Naive thymus-derived CD4-positive, alpha-beta T cell (primary cell): Measurements from ENCODE around the gene VCAN. TPM values are rescaled to one million over a fixed set of nuclear protein-coding genes. Genes with fewer than 3 reads are reported as not detected.

ENCODE experiments used
- ATAC-seq: fragments of 150-1000 bp; cut with Tn5 transposase; 2 replicates; pipeline ENCODE4 v1.10.0; 2021; ENCODE audit warnings: mild to moderate bottlenecking, moderate library complexity
- CTCF ChIA-PET: fragments of 350-600 bp; sonication (Branson Sonifier 250); formaldehyde crosslinking; loops from one replicate; lab custom pipeline; 2021; ENCODE audit warnings: antibody characterized with exemption; lab: Charles Lee
- POLR2A ChIA-PET: fragments of 350-600 bp; sonication (Branson Sonifier 250); formaldehyde crosslinking; loops from one replicate; lab custom pipeline; 2021; ENCODE audit warnings: antibody characterized with exemption, inconsistent platforms; lab: Charles Lee
- DNase-seq, 9 donors: peaks; one replicate each; pipeline versions ENCODE4 v3.0.0 to v3.0.0-alpha.2; 2020 to 2022; ENCODE audit warnings: mixed read lengths in 1 of 9
- H3K27ac ChIP-seq: one replicate; pipeline ENCODE4 v1.7.0; 2013; ENCODE audit warnings: mild to moderate bottlenecking, low read depth, low read length, moderate library complexity
- H3K27me3 ChIP-seq, 2 donors: one replicate each; pipeline ENCODE4 v1.7.0; 2013; ENCODE audit warnings: low read length in 2 of 2, mild to moderate bottlenecking in 2 of 2, moderate library complexity in 2 of 2; ENCODE audit not compliant: control insufficient read depth in 2 of 2, insufficient read depth in 2 of 2
- H3K36me3 ChIP-seq, 3 experiments: 1 replicate in 2 of 3; 2 replicates in 1 of 3; pipeline ENCODE4 v1.7.0; 2013; ENCODE audit warnings: low read length in 3 of 3, mild to moderate bottlenecking in 3 of 3, moderate library complexity in 1 of 3; ENCODE audit not compliant: insufficient read depth in 3 of 3, control insufficient read depth in 2 of 3
- H3K4me1 ChIP-seq, 2 donors: one replicate each; pipeline ENCODE4 v1.7.0; 2013; ENCODE audit warnings: low read length in 2 of 2, mild to moderate bottlenecking in 2 of 2, moderate library complexity in 1 of 2; ENCODE audit not compliant: control insufficient read depth in 2 of 2, insufficient read depth in 2 of 2
- H3K4me3 ChIP-seq: 2 replicates; pipeline ENCODE4 v1.7.0; 2013; ENCODE audit warnings: mild to moderate bottlenecking, low read length
- H3K9me3 ChIP-seq, 3 experiments: 1 replicate in 2 of 3; 2 replicates in 1 of 3; pipeline ENCODE4 v1.7.0; 2013; ENCODE audit warnings: low read length in 3 of 3; ENCODE audit not compliant: control insufficient read depth in 2 of 3
- H3K27ac Mint-ChIP-seq, 9 donors: one replicate each; pipeline ENCODE4 v1.8.0; 2020 to 2022; ENCODE audit warnings: mixed read lengths in 9 of 9, mild to moderate bottlenecking in 8 of 9, moderate library complexity in 5 of 9, inconsistent platforms in 2 of 9
- H3K27me3 Mint-ChIP-seq, 5 donors: one replicate each; pipeline ENCODE4 v1.8.0; 2021 to 2022; ENCODE audit warnings: mixed read lengths in 5 of 5, mild to moderate bottlenecking in 1 of 5
- H3K36me3 Mint-ChIP-seq, 5 donors: one replicate each; pipeline ENCODE4 v1.8.0; 2020 to 2022; ENCODE audit warnings: mixed read lengths in 5 of 5, mild to moderate bottlenecking in 3 of 5, inconsistent platforms in 1 of 5
- H3K4me1 Mint-ChIP-seq, 7 donors: one replicate each; pipeline ENCODE4 v1.8.0; 2020 to 2022; ENCODE audit warnings: mixed read lengths in 7 of 7, mild to moderate bottlenecking in 3 of 7, inconsistent platforms in 1 of 7
- H3K4me3 Mint-ChIP-seq, 10 donors: one replicate each; pipeline ENCODE4 v1.8.0; 2020 to 2022; ENCODE audit warnings: mild to moderate bottlenecking in 10 of 10, mixed read lengths in 10 of 10, moderate library complexity in 6 of 10, inconsistent platforms in 2 of 10
- H3K9me3 Mint-ChIP-seq, 11 donors: one replicate each; pipeline ENCODE4 v1.8.0; 2020 to 2022; ENCODE audit warnings: mixed read lengths in 11 of 11, mild to moderate bottlenecking in 4 of 11, inconsistent platforms in 1 of 11, moderate library complexity in 1 of 11
- intact Hi-C, 2 donors: fragments of 100-400 bp; cut with micrococcal nuclease; formaldehyde crosslinking; loops; one replicate each; pipeline ENCODE4 v1.15.1; 2023
- polyA plus RNA-seq, 2 donors: library from polyadenylated mRNA; unstranded; fragments of 300-500 nt; fragmentation: Illumina TruSeq; gene quantifications; one replicate each; pipeline ENCODE4 v1.2.3, GENCODE V29; 2021
- total RNA-seq, 6 experiments: library from RNA in 5 of 6; stranded (reverse) in 5 of 6; gene quantifications; 1 replicate in 5 of 6; 2 replicates in 1 of 6; pipeline ENCODE4 v1.2.3 and lab custom pipeline; 2021 to 2026

VCAN gene
- total and polyA plus RNA-seq, 7 experiments from 2014 or later, result 0.28 to 563 (median 1.1) TPM

DNA sequence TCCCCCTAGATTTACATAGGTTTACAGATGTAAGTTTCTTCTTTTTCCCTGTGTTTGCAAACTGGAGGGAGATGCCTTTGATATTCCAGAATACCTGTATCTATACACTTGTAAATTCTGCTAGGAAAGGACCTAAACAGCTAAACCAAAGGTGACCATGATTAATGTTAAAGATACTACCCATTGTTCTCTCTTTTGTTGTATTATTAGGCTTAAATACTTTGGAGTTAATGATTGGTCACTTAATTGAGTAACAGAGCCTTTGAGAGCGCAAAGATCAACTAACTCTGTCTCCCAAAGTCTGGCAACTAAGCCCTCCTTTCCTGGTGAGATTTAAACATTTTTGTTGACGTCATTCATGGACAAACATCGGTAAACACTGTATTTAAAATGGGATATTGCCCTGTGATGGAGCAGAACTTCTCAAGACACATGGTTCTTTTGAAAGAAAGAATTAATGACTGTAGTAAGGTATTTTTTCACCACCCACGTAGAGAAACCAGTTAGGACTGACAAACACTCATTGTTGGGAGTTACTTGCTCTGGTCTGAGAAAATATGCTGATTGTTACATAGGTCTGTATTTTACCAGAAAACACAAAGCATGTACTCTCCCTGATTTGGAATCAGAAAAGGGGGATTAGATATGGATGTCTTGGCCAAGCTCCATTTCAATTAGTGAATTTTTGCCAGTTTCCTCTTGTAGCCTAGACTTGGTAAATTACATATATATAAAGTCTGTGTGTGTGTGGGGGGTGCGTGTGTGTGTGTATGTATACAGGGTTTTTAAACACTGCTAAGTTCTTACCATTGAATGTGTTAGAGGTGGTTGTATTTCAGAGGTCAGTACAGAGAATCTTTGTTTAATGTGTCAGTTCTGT lies 4.6 kb downstream of the VCAN start:
- Mint-ChIP-seq H3K4me3 (no peak overlapping the region), H3K27me3 (peaks cover 64 to 78% (median 74%) of the 10 kb centered on the region in 5 donors), H3K36me3 (peaks cover 0 to 4% (median 0%) of the 10 kb centered on the region in 5 donors), H3K4me1 (peaks cover 17 to 38% (median 35%) of the 10 kb centered on the region in 7 donors), H3K9me3 (peaks cover 0 to 5% (median 0%) of the 10 kb centered on the region in 11 donors), H3K27ac (no peak overlapping the region)
- Histone ChIP-seq H3K27me3 (peaks cover 0 to 20% of the 10 kb centered on the region in 2 donors), H3K4me3 (no peak overlapping the region), H3K9me3 (no peaks in the 10 kb centered on the region), H3K4me1 (peaks cover 4 to 23% of the 10 kb centered on the region in 2 donors), H3K36me3 (no peaks in the 10 kb centered on the region), H3K27ac (no peak overlapping the region)
- CTCF ChIA-PET, result no interaction called here
- ATAC-seq, result no peak
- DNase-seq, result no peak
- intact Hi-C loops, result no loop called here
- POLR2A ChIA-PET, result no interaction called here

DNA sequence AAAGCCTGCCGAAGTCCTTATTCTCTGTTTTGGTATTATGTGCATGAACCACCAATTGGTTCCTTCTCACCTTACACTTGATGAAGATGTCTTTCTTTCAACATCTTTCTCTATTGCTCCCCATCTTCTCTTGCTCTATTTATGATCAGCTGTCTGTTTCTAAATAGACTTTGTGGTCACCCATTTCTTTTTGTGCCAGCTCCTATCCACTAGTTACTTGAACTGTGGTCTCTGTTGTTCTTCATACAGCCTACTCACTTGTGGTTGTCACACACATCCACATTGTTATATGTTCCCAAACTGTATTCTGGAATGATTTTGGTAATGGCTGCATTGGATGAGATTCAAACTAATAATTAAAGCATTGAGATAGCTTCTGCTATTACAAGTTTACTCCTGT lies 11.4 kb downstream of the VCAN start:
- ATAC-seq, result no peak
- intact Hi-C loops, result no loop called here
- Histone ChIP-seq H3K27me3 (peaks cover 0 to 5% of the 10 kb centered on the region in 2 donors), H3K9me3 (no peaks in the 10 kb centered on the region), H3K4me3 (no peak overlapping the region), H3K27ac (no peak overlapping the region), H3K36me3 (no peaks in the 10 kb centered on the region), H3K4me1 (no peaks in the 10 kb centered on the region)
- Mint-ChIP-seq H3K4me3 (no peak overlapping the region), H3K4me1 (peaks cover 0 to 2% (median 0%) of the 10 kb centered on the region in 7 donors), H3K27ac (no peak overlapping the region), H3K36me3 (peaks cover 0 to 5% (median 0%) of the 10 kb centered on the region in 5 donors), H3K9me3 (peaks cover 0 to 11% (median 0%) of the 10 kb centered on the region in 11 donors), H3K27me3 (peaks cover 21 to 58% (median 41%) of the 10 kb centered on the region in 5 donors)
- POLR2A ChIA-PET, result no interaction called here
- CTCF ChIA-PET, result no interaction called here
- no peak for DNase-seq

DNA sequence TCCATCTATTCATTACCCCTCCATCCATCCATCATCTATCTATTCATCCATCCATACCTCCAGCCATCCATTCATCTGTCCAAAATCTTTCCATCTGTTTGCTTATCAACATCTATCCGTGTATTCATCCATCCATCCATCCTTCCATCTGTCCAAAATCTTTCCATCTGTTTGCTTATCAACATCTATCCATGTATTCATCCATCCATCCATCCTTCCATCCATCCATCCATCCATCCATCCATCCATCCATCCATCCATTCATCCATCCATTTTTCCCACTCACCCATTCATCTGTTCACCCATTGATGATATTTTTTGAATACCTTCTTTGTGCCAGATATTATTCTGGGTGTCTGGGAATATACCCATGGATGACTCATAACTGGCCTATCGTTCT lies 12.8 kb downstream of the VCAN start:
- no peak for ATAC-seq
- ChIA-PET CTCF (interaction anchor here (0.6 kb wide), 1 partner anchor 729 kb away, joined by 3 read pairs; no protein-coding TSS in a partner anchor), POLR2A (no interaction called here)
- Histone ChIP-seq H3K27me3 (no peaks in the 10 kb centered on the region), H3K36me3 (no peaks in the 10 kb centered on the region), H3K27ac (no peak overlapping the region), H3K9me3 (no peaks in the 10 kb centered on the region), H3K4me3 (no peak overlapping the region), H3K4me1 (no peaks in the 10 kb centered on the region)
- intact Hi-C loops, result no loop called here
- H3K36me3 Mint-ChIP-seq, result peaks cover 0 to 5% (median 0%) of the 10 kb centered on the region in 5 donors
- H3K4me1 Mint-ChIP-seq, result peaks cover 0 to 2% (median 0%) of the 10 kb centered on the region in 7 donors
- H3K27ac Mint-ChIP-seq, result no peak overlapping the region
- H3K9me3 Mint-ChIP-seq, result peaks cover 0 to 11% (median 0%) of the 10 kb centered on the region in 11 donors
- peaks cover 21 to 49% (median 32%) of the 10 kb centered on the region in 5 donors for H3K27me3 Mint-ChIP-seq
- no peak overlapping the region for H3K4me3 Mint-ChIP-seq
- DNase-seq, result no peak

DNA sequence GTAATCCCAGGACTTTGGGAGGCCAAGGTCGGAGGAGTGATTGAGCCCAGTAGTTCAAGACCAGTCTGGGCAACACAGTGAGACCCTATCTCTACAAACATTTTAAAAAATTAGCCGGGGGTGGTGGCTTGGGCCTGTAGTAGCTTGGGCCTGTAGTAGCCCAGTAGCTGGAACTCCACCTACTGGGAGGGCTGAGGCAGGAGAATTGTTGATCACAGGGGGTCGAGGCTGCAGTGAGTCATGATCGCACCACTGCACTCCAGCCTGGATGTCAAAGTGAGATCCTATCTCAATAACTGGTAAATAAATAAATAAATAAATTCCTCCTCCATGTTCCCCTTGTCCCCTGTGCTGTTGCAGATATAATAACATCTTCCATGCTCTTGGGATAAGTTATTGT lies 14.3 kb downstream of the VCAN start:
- intact Hi-C loops, result no loop called here
- H3K36me3 ChIP-seq, result no peaks in the 10 kb centered on the region
- Mint-ChIP-seq H3K4me3 (no peak overlapping the region), H3K4me1 (peaks cover 0 to 2% (median 0%) of the 10 kb centered on the region in 7 donors), H3K27me3 (peaks cover 9 to 46% (median 24%) of the 10 kb centered on the region in 5 donors), H3K36me3 (peaks cover 0 to 5% (median 0%) of the 10 kb centered on the region in 5 donors), H3K27ac (no peak overlapping the region), H3K9me3 (peaks cover 0 to 11% (median 0%) of the 10 kb centered on the region in 11 donors)
- DNase-seq, result no peak
- ChIA-PET POLR2A (no interaction called here), CTCF (no interaction called here)
- H3K4me3 ChIP-seq, result no peak overlapping the region
- no peaks in the 10 kb centered on the region for H3K27me3 ChIP-seq
- H3K4me1 ChIP-seq, result no peaks in the 10 kb centered on the region
- no peaks in the 10 kb centered on the region for H3K9me3 ChIP-seq
- no peak for ATAC-seq
- H3K27ac ChIP-seq, result no peak overlapping the region

DNA sequence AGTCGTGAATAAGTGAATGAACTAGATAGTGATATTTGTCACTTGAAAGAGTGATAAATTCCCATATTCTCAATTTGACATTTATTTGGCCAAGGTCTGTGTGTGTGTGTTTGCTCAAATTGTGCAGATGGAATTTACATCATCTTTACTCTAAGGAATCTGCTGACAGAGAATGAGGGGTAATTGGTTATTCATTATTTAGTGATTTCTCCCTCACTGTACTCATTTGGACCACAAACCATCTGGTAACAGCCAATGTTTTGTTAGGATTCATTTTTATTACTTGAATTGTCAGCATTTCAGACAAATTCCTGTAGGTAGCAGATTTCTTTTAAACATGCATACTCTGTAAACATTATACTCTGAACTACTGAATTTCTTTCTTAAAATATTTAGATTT lies 15.6 kb downstream of the VCAN start:
- intact Hi-C loops, result no loop called here
- H3K36me3 Mint-ChIP-seq, result peaks cover 0 to 5% (median 0%) of the 10 kb centered on the region in 5 donors
- Histone ChIP-seq H3K27ac (no peak overlapping the region), H3K36me3 (no peaks in the 10 kb centered on the region), H3K4me1 (no peaks in the 10 kb centered on the region), H3K27me3 (no peaks in the 10 kb centered on the region), H3K4me3 (no peak overlapping the region), H3K9me3 (no peaks in the 10 kb centered on the region)
- POLR2A ChIA-PET, result no interaction called here
- CTCF ChIA-PET, result no interaction called here
- ATAC-seq, result no peak
- peaks cover 9 to 49% (median 24%) of the 10 kb centered on the region in 5 donors for H3K27me3 Mint-ChIP-seq
- no peak overlapping the region for H3K27ac Mint-ChIP-seq
- no peak overlapping the region for H3K4me3 Mint-ChIP-seq
- H3K9me3 Mint-ChIP-seq, result peaks cover 0 to 11% (median 0%) of the 10 kb centered on the region in 11 donors
- DNase-seq, result no peak
- H3K4me1 Mint-ChIP-seq, result peaks cover 0 to 2% (median 0%) of the 10 kb centered on the region in 7 donors

DNA sequence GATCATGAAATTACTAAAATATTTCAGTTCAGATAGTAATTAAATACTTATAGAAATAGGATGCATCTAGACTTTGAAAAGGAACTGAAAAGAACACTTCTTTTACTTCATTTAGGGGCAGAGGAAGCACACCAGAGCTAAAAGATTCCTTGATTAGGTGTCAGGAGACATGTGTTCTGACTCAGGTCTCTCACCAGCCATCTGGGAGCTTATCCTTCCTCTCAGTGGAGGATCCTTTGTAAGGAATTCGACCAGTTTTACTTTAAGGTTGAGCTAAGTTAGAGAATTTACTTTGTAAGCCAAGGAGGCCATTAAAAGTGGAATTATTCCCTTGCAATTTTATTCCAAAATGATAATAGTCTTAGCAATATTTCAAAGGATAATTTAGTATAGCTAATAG lies 16.7 kb downstream of the VCAN start:
- Histone ChIP-seq H3K27me3 (no peaks in the 10 kb centered on the region), H3K36me3 (no peaks in the 10 kb centered on the region), H3K9me3 (no peaks in the 10 kb centered on the region), H3K4me1 (no peaks in the 10 kb centered on the region), H3K4me3 (no peak overlapping the region), H3K27ac (no peak overlapping the region)
- H3K27me3 Mint-ChIP-seq, result peaks cover 9 to 41% (median 25%) of the 10 kb centered on the region in 5 donors
- CTCF ChIA-PET, result no interaction called here
- H3K9me3 Mint-ChIP-seq, result peaks cover 0 to 8% (median 0%) of the 10 kb centered on the region in 11 donors
- peaks cover 0 to 2% (median 0%) of the 10 kb centered on the region in 7 donors for H3K4me1 Mint-ChIP-seq
- DNase-seq (no peak), ATAC-seq (no peak)
- no peak overlapping the region for H3K27ac Mint-ChIP-seq
- POLR2A ChIA-PET, result no interaction called here
- H3K4me3 Mint-ChIP-seq, result no peak overlapping the region
- peaks cover 0 to 5% (median 0%) of the 10 kb centered on the region in 5 donors for H3K36me3 Mint-ChIP-seq
- intact Hi-C loops, result no loop called here
